ENCODE data around the gene SERF2.

GRCh38 chr15:43795197-43795596 lies 3.1 kb downstream of the SERF2 start:
- TF ChIP-seq POLR2A (IDR thresholded peaks at IDR 0.05; ENCODE audit: low read depth, low read length): no peak
- no peak for TF ChIP-seq POLR2AphosphoS5 (IDR thresholded peaks at IDR 0.05; ENCODE audit: low read depth, low read length)
- TF ChIP-seq TAF1 (IDR thresholded peaks at IDR 0.05; ENCODE audit: borderline replicate concordance, low read depth, low read length): no peak

Measured in GM12892 (cell line).